ENCODE results near the gene MAN1A2.
A peak's percentile ranks its signal among the peaks of the same experiment; 100 is the strongest.

The MAN1A2 gene

GRCh38 chr1:117362986-117363385, 4.3 kb upstream of the MAN1A2 start:
- DNase-seq = no peak

- no peak for DNase-seq
Observed at GRCh38 chr1:117363571-117364048, 3.6 kb upstream of the MAN1A2 start.

GRCh38 chr1:117364240-117364639, 3.0 kb upstream of the MAN1A2 start:
- no peak for DNase-seq

GRCh38 chr1:117365350-117366176, 1.7 kb upstream of the MAN1A2 start:
- DNase-seq = peak; percentile 14

- peak; percentile 73 for DNase-seq
Observed at GRCh38 chr1:117366177-117367045, 838 bp upstream of the MAN1A2 start.

GRCh38 chr1:117368116-117369108, 1.2 kb downstream of the MAN1A2 start:
- peak; percentile 45 for DNase-seq

- DNase-seq = peak; percentile 10
Observed at GRCh38 chr1:117370071-117370470, 2.8 kb downstream of the MAN1A2 start.

GRCh38 chr1:117370509-117370908, 3.3 kb downstream of the MAN1A2 start:
- no peak for DNase-seq

GRCh38 chr1:117371441-117372151, 4.3 kb downstream of the MAN1A2 start:
- DNase-seq = no peak

- no peak for DNase-seq
Observed at GRCh38 chr1:117372863-117373412, 5.7 kb downstream of the MAN1A2 start.

GRCh38 chr1:117373932-117374331, 6.7 kb downstream of the MAN1A2 start:
- DNase-seq = no peak

- no peak for DNase-seq
Observed at GRCh38 chr1:117375327-117375726, 8.1 kb downstream of the MAN1A2 start.

GRCh38 chr1:117387060-117387633, 19.9 kb downstream of the MAN1A2 start:
- DNase-seq = peak; percentile 35

- no peak for DNase-seq
Observed at GRCh38 chr1:117388328-117388727, 21.1 kb downstream of the MAN1A2 start.

GRCh38 chr1:117389284-117389683, 22.0 kb downstream of the MAN1A2 start:
- DNase-seq = no peak

GRCh38 chr1:117389779-117390178, 22.5 kb downstream of the MAN1A2 start:
- no peak for DNase-seq

GRCh38 chr1:117392771-117393170, 25.5 kb downstream of the MAN1A2 start:
- DNase-seq = no peak

GRCh38 chr1:117396074-117396473, 28.8 kb downstream of the MAN1A2 start:
- DNase-seq = no peak

- DNase-seq = no peak
Observed at GRCh38 chr1:117396636-117397035, 29.4 kb downstream of the MAN1A2 start.

- no peak for DNase-seq
Observed at GRCh38 chr1:117398957-117399356, 31.7 kb downstream of the MAN1A2 start.

GRCh38 chr1:117401761-117402160, 34.5 kb downstream of the MAN1A2 start:
- peak; percentile 9 for DNase-seq

All from hematopoietic multipotent progenitor cell treated with erythropoietin and hydrocortisone succinate and interleukin-3 and kit ligand, for 8 days (in vitro differentiated cells).